HG03066 (cell line): Measurements from ENCODE around the gene OR11H12.
"Not testable (repeated sequence)": the region's sequence is repeated elsewhere in the genome, so short reads cannot be mapped to it uniquely, and the experiment has no call there.

Experiments used
- ATAC-seq: cut with Tn5 transposase; IDR thresholded peaks from one replicate; pipeline ENCODE4 v1.9.1; 2021; ENCODE audit warnings: low read depth; ENCODE audit not compliant: unreplicated experiment

OR11H12 gene

DNA sequence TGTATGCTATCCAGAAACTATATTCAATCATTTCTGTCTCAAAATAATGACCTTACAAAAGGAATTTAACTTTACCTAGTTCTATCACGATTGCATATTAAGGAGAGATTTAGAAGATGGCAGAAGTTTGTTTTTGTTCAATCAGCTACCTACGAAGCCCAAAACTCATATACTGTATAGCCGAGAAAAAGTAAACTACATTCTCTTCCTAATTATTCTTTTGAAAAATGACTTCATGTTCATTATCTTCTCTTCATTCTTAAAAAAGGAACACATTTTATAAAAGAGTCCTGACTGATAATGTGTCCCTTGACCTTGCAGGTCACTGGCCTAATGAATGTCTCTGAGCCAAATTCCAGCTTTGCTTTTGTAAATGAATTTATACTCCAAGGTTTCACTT lies at the start of gene OR11H12:
Gene OR11H12 (plus strand): TSS at position 301 of the 400 bp plus-strand sequence. CDS start 0 bp downstream, at position 301.
- ATAC-seq: not testable (repeated sequence)

- not testable (repeated sequence) for ATAC-seq
Measured at GRCh38 chr14:18582908-18583307, 18.0 kb upstream of the OR11H12 start.

DNA sequence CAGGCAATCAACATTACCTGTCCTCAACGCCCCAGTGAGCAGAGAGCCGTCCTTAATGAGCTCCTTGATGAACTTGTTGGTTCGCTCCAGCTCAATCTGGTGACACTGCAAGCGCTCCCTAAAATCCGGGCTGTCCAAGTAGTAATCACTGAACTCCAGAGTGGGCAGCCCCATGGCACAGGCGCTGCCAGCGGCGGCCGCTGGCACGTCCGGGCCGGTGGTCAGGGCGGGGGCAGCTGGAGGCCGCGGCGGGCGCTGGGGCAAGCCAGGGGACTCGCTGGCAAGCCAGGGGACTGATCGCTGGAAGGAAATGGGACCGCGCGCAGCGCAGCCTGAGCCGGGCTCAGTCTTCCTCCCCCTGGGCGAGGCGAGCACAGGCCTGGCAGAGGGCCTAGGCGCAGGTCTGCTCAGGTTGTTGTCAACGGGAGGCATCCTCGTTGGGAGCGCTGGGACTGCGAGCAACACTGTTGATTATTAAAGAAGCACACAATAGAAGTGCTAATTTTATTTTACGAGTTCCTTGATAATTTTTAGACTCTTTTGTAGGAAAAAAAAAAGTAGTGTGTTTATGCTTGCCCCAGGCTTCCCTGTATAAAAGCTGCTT lies 25.8 kb downstream of the OR11H12 start:
- ATAC-seq: not testable (repeated sequence)

- not testable (repeated sequence) for ATAC-seq
Measured at GRCh38 chr14:18636066-18636465, 35.1 kb downstream of the OR11H12 start.

- ATAC-seq: not testable (repeated sequence)
Measured at GRCh38 chr14:18638032-18638431, 37.1 kb downstream of the OR11H12 start.

DNA sequence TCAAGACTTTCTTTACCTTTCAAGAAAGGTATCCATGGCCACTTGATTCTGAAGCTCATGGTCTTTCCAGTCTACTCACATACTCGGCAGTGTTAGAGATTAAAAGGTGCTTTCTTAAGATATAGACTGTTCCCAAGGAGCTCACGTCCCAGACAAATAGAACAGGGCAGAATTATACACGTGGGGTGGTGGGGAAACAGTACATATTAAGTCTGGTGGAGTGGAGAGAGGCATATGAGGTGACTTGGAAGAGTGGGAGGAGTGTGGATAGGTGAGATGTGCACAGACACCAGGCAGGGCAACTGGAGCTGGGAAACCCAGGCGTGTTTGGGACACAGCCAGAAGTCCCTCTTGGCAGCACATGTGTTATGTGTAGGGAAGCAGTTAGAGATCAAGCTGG lies 37.9 kb downstream of the OR11H12 start:
- ATAC-seq: not testable (repeated sequence)

DNA sequence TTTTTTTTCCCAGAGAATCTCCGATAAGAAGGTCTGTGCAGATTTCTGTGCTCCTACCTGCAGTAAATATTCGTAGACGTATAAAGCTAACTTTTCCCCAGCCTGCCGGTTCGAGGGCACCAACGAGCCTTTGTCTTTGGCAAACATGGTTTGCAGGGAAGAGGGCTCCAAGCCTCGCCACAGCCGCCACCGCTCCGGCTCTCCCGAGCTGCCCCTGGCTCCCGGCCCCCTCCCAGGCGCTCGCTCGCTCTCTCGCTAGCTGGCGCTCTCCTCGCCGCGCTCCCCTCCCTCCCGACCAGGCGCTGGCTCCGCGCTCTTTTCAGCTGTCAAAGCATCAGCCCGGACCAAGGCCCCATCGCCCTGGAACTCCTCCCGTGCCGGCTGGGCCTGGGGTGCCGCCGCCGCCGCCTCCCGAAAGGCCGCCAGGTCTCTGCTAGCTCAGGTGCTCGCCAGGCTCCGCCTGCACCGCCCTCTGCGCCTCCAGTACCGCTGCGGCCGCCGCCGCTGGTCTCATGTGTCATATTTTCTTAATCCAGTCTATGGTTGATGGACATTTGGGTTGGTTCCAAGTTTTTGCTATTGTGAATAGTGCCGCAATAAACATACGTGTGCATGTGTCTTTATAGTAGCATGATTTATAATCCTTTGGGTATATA lies 45.3 kb downstream of the OR11H12 start:
- not testable (repeated sequence) for ATAC-seq
